HG03460 (cell line): ENCODE measurements around the gene RSPH10B.
"Not testable (repeated sequence)": the region's sequence is repeated elsewhere in the genome, so short reads cannot be mapped to it uniquely, and the experiment has no call there.

ENCODE experiments used
- ATAC-seq: cut with Tn5 transposase; IDR thresholded peaks from one replicate; pipeline ENCODE4 v1.9.1; 2021; ENCODE audit not compliant: unreplicated experiment

RSPH10B gene

GRCh38 chr7:5930290-5930689 is 40.2 kb downstream of the RSPH10B start:
- ATAC-seq, result not testable (repeated sequence)

- not testable (repeated sequence) for ATAC-seq
These were observed 44.1 kb downstream of the RSPH10B start for GRCh38 chr7:5926263-5926870.

- not testable (repeated sequence) for ATAC-seq
These were observed 45.9 kb downstream of the RSPH10B start for GRCh38 chr7:5924630-5925029.

DNA sequence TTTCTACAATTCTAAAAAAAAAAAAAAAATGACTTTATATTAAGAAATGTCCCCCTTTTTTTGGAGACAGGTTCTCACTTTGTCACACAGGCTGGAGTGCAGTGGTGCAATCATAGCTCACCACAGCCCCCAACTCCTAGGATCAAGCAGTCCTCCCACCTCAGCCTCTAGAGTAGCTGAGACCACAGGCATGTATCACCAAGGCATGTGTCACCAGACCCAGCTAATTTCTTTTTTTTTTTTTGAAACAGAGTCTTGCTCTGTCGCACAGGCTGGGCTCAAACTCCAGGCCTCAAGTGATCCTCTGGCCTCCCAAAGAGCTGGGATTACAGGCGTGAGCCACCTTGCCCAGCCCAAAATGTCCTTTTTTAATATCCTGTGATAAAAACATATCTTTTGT is 46.3 kb downstream of the RSPH10B start:
- not testable (repeated sequence) for ATAC-seq

- ATAC-seq, result not testable (repeated sequence)
These were observed 54.0 kb downstream of the RSPH10B start for GRCh38 chr7:5916529-5916928.

DNA sequence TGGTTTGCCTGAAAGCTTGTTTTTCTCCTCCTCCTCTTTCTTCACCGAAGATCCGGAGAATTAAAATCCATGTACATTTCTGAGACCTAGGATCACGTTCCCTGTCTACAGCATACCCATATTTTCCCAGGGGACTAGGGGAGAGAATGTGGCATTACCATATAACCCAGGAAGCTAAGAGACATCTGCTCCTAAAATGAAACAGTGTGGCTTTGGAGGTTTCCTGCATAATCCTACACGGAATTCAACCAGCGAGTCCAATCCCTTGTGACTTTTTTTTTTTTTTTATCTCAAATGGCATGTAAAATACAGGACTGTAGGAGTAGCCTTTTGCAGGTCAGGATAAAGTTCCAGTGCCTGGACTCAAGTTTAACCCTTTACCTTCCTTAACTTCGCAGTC is 61.7 kb downstream of the RSPH10B start:
- ATAC-seq, result not testable (repeated sequence)

DNA sequence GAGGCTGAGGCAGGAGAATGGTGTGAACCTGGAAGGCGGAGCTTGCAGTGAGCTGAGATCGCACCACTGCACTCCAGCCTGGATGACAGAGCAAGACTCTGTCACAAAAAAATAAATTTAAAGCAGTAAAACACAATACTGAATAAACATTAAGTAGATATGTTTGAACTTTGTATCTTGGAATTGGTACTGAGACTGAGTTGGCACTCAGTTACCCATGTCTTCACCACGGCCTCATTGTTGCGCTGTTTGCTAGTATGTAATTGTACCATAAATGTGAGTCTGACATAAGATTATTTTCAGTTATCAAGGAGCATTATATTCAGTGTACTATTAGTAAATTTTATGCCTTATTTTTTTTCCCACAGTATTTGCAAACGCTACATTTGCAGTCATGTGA is 65.8 kb downstream of the RSPH10B start:
- not testable (repeated sequence) for ATAC-seq

DNA sequence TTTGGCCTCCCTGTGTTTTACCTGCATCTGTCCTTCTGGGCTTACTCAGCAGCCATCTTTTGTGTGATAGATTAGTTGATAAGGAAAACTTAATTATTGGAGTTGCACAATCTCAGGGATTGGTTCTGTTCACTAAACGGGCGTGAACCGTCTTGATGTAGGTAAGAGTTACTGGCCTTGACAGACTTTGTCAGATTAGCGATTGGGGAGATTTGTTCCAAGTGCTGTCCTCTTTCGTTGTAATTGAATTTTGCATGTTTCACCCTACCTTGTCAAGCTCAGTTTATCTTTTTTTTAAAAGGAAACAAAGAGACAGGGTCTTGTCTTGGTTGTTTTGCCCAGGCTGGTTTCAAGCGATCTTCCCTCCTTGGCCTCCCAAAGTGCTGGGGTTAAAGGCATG is 67.5 kb downstream of the RSPH10B start:
- not testable (repeated sequence) for ATAC-seq

DNA sequence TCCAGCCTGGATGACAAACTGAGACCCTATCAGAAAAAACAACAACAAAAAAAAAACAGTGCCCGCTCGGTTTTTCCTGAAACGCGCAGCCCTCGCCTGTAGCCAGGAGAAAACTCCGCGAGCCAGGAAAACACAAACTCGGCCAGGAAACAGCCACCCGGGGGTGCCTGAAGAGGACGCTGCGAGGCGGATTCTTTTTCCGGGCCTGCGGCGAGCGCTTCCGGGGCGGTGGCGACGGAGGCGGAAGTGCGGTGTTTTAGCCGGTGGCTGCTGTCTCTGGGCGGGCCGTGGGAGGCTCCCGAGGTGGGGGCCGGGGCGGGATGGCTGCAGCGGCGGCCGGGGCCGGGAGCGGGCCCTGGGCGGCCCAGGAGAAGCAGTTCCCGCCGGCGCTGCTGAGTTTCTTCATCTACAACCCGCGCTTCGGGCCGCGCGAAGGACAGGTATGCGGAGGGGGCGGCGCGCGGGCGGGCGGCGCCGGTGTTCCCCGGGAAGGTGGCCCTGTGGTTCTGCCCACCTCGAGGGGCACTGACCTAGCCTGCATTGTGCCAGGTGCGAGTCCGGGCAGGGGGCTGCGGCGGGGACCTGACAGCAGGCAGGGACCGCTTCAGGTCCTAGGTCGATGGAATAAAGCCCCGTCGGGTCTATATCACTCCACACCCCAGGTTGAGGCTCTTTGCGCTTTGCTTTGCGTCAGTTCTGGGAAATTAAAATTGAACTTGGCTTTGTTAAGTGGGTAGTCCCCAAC is 71.8 kb downstream of the RSPH10B start, which contains the start of gene CCZ1:
Gene CCZ1 (plus strand): TSS at position 254 of the 745 bp plus-strand sequence. CDS start 67 bp downstream, at position 321.
- peak; percentile 93 for ATAC-seq

DNA sequence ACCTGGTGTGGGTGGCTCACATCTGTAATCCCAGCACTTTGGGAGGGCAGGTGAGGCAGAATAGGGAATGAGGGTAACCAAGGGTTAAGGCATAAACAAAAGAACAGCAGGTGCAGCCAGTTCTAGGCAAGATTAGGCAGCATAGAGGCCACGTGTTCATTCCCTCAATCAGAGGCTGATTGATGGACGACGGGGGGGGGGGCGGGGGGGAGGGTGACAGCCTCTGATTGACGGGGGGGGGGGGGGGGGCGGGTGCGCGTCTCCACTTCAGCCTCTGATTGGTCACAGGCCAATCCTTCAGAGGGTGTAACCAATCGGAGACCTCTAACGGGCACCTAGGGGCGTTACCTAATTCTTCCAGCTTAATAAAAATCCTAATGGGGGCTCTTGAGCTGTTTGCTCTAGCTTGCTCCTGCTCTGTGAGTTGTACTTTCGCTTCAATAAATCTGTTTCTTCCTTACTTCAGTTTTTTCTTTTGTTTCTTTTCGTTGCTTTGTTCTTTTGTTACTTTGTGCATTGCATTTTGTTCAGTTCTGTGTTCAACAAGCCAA is 73.0 kb downstream of the RSPH10B start:
- ATAC-seq, result not testable (repeated sequence)

DNA sequence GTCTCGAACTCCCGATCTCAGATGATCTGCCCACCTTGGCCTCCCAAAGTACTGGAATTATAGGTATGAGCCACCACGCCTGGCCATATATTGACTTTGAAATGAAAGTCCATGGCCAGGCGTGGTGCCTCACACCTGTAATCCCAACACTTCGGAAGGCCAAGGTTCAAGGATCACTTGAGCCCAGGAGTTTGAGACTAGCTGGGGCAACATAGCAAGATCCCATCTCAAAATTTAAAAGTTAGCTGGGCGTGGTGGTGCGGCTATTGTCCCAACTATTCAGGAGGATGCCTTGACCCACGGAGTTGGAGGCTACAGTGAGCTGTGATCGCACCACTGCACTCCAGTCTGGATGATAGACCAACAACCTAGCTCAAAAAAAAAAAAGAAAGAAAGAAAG is 78.0 kb downstream of the RSPH10B start:
- ATAC-seq, result no peak

DNA sequence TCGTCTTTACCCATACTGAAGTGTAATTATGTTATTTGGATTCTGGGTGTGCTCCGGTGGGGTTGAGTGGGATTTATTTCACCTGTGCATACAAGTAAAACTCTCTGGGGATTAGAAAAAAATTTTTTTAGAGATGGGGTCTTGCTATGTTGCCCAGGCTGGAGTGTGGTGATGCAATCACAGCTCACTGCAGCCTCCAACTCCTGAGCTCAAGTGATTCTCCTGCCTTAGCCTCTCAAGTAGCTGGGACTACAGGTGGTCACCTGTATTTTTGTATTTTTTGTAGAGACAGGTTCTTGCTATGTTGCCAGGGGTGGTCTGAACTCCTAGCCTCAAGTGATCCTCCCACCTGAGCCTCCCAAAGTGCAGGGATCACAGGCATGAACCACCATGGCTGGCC is 80.2 kb downstream of the RSPH10B start:
- ATAC-seq, result not testable (repeated sequence)

DNA sequence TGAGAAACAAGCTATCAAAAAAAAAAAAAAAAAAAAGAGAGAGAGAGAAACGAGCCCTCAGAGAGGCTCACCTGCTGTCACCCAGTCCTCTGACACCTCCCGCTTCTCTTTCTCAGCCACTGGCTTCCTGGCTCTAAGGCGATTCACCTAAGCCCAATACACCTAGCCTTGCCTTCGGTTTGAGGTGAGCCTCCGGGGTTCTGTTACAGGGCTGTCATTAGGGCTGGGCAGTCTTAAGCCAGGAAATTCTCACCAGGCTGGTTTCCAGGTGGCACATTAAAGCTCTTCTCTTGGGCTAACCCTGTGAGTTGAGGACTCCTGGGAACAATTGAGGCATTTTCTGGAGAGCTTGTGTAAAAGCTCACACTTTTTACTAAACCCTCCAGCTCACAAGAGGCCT is 82.5 kb downstream of the RSPH10B start:
- ATAC-seq, result not testable (repeated sequence)

- not testable (repeated sequence) for ATAC-seq
These were observed 86.1 kb downstream of the RSPH10B start for GRCh38 chr7:5884431-5884830.

DNA sequence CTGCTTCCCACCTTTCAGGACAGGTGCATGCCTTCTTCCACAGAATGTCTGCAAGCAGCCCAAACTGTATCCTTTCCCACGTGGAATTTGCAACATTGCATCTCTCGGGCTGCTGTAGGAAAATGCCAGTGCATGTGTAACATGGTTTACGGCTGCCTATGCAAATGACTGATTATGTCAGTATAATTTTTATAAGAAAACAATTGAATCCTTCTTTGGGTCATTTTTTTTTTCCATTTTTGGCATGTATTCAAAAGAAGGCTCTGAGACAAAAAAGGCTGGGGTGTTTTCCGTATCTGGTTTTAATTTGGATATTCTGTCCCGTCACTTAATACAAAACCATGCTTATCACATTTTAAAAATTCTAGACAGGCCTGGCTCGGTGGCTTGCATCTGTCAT is 90.4 kb downstream of the RSPH10B start:
- not testable (repeated sequence) for ATAC-seq

- not testable (repeated sequence) for ATAC-seq
These were observed 90.9 kb downstream of the RSPH10B start for GRCh38 chr7:5879591-5879990.
